Stimulated activated CD4-positive, alpha-beta T cell treated with anti-CD3 and anti-CD28 coated beads, TNF-alpha, amount 100 ng/mL, for 1 hour (primary cell): ENCODE measurements around the gene RTN4.

ENCODE experiments used
- DNase-seq, 3 donors: peaks; one replicate each; pipeline ENCODE4 v3.0.0-alpha.2; 2020; ENCODE audit warnings: low read depth in 3 of 3, low spot score in 1 of 3

RTN4 gene

GRCh38 chr2:54954158-54954557 is 96.1 kb downstream of the RTN4 start:
- no peak for DNase-seq

GRCh38 chr2:54952978-54953456 is 97.2 kb downstream of the RTN4 start:
- no peak for DNase-seq

GRCh38 chr2:54952425-54952824 is 97.8 kb downstream of the RTN4 start:
- DNase-seq = no peak

GRCh38 chr2:54950811-54951210 is 99.4 kb downstream of the RTN4 start:
- DNase-seq = no peak

GRCh38 chr2:54949431-54949830 is 100.8 kb downstream of the RTN4 start:
- no peak for DNase-seq

- DNase-seq = no peak
Measured at GRCh38 chr2:54948120-54948519, 102.1 kb downstream of the RTN4 start.

- DNase-seq = no peak
Measured at GRCh38 chr2:54947646-54948045, 102.6 kb downstream of the RTN4 start.

GRCh38 chr2:54947136-54947535 is 103.1 kb downstream of the RTN4 start:
- no peak for DNase-seq

- DNase-seq = no peak
Measured at GRCh38 chr2:54946220-54946805, 103.9 kb downstream of the RTN4 start.

GRCh38 chr2:54945391-54946219 is 104.6 kb downstream of the RTN4 start:
- DNase-seq = no peak

- no peak for DNase-seq
Measured at GRCh38 chr2:54944724-54945326, 105.4 kb downstream of the RTN4 start.

- DNase-seq = no peak
Measured at GRCh38 chr2:54942373-54942772, 107.9 kb downstream of the RTN4 start.

GRCh38 chr2:54941248-54941984 is 108.8 kb downstream of the RTN4 start:
- DNase-seq = no peak

GRCh38 chr2:54940723-54941122 is 109.5 kb downstream of the RTN4 start:
- DNase-seq = no peak

GRCh38 chr2:54939446-54940118 is 110.7 kb downstream of the RTN4 start:
- no peak for DNase-seq

- DNase-seq = no peak
Measured at GRCh38 chr2:54936766-54937165, 113.5 kb downstream of the RTN4 start.

- DNase-seq = no peak
Measured at GRCh38 chr2:54935389-54935788, 114.9 kb downstream of the RTN4 start.

GRCh38 chr2:54931473-54931872 is 118.8 kb downstream of the RTN4 start:
- DNase-seq = no peak

GRCh38 chr2:54928719-54929118 is 121.5 kb downstream of the RTN4 start:
- no peak for DNase-seq

GRCh38 chr2:54927751-54928615 is 122.3 kb downstream of the RTN4 start:
- no peak for DNase-seq
